Left ventricle myocardium inferior (tissue), 1 donor: ENCODE measurements around the gene ANGPT4. TPM values are rescaled to one million over a fixed set of nuclear protein-coding genes. Genes with fewer than 3 reads are reported as not detected.

Source experiments
- DNase-seq: peaks from one replicate; pipeline ENCODE4 v3.0.0-alpha.2; 2020
- H3K27ac ChIP-seq: fragments of 200-600 bp; replicated peaks from 2 replicates; pipeline ENCODE4 v1.8.0; 2021
- H3K27me3 ChIP-seq: fragments of 200-600 bp; 2 replicates; pipeline ENCODE4 v1.8.0; 2021; ENCODE audit warnings: low read depth
- H3K36me3 ChIP-seq: fragments of 200-600 bp; 2 replicates; pipeline ENCODE4 v1.8.0; 2021
- H3K4me1 ChIP-seq: fragments of 200-600 bp; 2 replicates; pipeline ENCODE4 v1.8.0; 2021
- H3K4me3 ChIP-seq: fragments of 200-600 bp; 2 replicates; pipeline ENCODE4 v1.8.0; 2021; ENCODE audit warnings: mild to moderate bottlenecking, moderate library complexity
- H3K9me3 ChIP-seq: fragments of 200-600 bp; replicated peaks from 2 replicates; pipeline ENCODE4 v1.8.0; 2021
- intact Hi-C: fragments of 100-400 bp; cut with micrococcal nuclease; formaldehyde crosslinking; loops from one replicate; pipeline ENCODE4 v1.11.0; 2022
- total RNA-seq: library from RNA; stranded (reverse); fragmentation: NEBNext Ultra II Directional; extraction: Animal tissue kit (Norgen Biotek cat#: 25700); gene quantifications from one replicate; pipeline ENCODE4 v1.2.1, GENCODE V29; 2021
- TF ChIP-seq, protein P1 (sequence below): fragments of 200-600 bp; IDR thresholded peaks from 2 replicates; pipeline ENCODE4 v1.8.0; 2021; ENCODE audit warnings: antibody characterized with exemption, mild to moderate bottlenecking, borderline replicate concordance
- donor health status: DM: no; HTN: yes; CAD: no; lungs with severe emphysema.

ANGPT4 gene
- total RNA-seq, 1 donor from 2014 or later, result 0.05 TPM

DNA sequence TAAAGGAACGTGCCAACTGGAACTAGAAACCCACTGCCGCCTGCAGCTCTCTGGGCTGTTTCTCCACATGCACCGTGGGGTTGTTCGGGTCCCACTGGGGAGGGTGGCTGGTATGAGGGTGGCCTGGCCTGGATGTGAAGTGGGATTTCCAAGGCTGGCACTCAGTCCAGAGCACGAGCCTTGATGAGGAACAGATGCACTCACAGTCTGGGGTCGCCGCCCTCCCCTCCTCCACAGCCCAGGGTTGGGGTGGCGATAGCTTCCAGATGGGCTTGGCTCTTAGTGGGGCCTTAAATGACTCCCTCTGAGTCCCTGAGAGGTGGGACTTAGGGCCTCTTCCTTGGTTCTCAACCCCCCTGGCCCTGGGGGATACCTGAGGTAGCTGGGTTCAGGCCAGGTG lies 30.7 kb upstream of the ANGPT4 start:
- Histone ChIP-seq H3K27ac (no peak overlapping the region), H3K27me3 (peaks cover 93% of the 10 kb centered on the region)

DNA sequence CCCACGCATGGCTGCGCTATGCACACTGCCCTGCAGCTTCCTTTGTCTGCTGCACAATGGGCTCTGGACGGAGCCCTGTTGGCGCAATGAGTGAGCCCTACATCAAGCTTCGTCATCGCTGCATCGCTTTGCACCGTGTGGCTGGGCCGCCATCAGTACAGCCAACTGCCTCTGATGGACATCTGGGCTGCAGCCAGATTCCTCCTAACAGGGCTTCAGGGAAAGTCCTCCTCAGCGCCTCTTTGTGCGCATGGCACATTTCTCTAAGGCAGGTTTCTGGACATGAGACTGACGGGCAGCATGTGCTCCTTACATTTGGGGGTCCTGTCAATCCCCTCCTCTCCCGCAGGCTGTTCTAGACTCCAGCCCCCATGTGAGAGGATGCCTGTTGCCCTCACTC lies 29.7 kb upstream of the ANGPT4 start:
- intact Hi-C loops, result no loop called here
- Histone ChIP-seq H3K4me1 (no peaks in the 10 kb centered on the region), H3K27me3 (peaks cover 93% of the 10 kb centered on the region), H3K9me3 (no peaks in the 10 kb centered on the region), H3K36me3 (no peaks in the 10 kb centered on the region), H3K27ac (no peak overlapping the region), H3K4me3 (no peak overlapping the region)
- DNase-seq, result no peak
- TF ChIP-seq, protein P1, sequence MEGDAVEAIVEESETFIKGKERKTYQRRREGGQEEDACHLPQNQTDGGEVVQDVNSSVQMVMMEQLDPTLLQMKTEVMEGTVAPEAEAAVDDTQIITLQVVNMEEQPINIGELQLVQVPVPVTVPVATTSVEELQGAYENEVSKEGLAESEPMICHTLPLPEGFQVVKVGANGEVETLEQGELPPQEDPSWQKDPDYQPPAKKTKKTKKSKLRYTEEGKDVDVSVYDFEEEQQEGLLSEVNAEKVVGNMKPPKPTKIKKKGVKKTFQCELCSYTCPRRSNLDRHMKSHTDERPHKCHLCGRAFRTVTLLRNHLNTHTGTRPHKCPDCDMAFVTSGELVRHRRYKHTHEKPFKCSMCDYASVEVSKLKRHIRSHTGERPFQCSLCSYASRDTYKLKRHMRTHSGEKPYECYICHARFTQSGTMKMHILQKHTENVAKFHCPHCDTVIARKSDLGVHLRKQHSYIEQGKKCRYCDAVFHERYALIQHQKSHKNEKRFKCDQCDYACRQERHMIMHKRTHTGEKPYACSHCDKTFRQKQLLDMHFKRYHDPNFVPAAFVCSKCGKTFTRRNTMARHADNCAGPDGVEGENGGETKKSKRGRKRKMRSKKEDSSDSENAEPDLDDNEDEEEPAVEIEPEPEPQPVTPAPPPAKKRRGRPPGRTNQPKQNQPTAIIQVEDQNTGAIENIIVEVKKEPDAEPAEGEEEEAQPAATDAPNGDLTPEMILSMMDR, result no peak

More for the DNA sequence above, 30.7 kb upstream of the ANGPT4 start:
- TF ChIP-seq, protein P1, result no peak
- no peak for DNase-seq
- H3K9me3 ChIP-seq, result no peaks in the 10 kb centered on the region
- no peak overlapping the region for H3K4me3 ChIP-seq
- no peaks in the 10 kb centered on the region for H3K4me1 ChIP-seq
- intact Hi-C loops, result no loop called here
- no peaks in the 10 kb centered on the region for H3K36me3 ChIP-seq

DNA sequence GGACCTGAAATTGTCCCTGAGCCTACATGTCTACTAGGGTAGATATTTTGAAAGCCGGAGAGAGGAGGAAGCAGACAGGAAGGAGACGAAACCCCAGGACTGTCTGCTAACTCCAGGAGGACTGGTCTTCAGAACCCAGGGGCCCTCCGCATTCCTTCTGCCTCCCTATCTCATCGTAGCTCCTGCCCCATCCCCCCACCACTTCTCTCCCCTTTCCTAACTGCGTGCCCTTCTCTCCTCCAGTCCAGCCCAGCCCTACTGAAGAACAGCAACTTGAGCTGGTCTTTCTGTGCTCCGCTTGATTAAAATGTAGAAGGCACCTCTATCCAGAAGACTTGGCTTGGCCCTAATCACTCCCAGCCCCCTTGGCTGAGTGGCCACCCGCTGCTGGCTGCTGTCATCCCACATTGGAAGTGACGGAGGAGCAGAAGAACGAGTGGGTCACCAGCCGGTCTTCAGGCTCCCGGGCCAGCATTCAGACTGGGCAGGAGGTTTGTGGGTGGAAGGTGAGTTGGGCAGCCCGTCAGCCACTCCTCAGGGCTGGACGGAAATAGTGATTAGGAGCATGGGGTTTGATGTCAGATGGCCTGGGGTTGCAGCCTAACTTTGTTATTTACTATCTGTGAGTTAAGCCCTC lies 28.8 kb upstream of the ANGPT4 start:
- no peaks in the 10 kb centered on the region for H3K4me1 ChIP-seq
- intact Hi-C loops, result no loop called here
- TF ChIP-seq, protein P1, result no peak
- no peak for DNase-seq
- no peak overlapping the region for H3K4me3 ChIP-seq
- no peak overlapping the region for H3K27ac ChIP-seq
- H3K36me3 ChIP-seq, result no peaks in the 10 kb centered on the region
- H3K27me3 ChIP-seq, result peaks cover 94% of the 10 kb centered on the region
- no peaks in the 10 kb centered on the region for H3K9me3 ChIP-seq

DNA sequence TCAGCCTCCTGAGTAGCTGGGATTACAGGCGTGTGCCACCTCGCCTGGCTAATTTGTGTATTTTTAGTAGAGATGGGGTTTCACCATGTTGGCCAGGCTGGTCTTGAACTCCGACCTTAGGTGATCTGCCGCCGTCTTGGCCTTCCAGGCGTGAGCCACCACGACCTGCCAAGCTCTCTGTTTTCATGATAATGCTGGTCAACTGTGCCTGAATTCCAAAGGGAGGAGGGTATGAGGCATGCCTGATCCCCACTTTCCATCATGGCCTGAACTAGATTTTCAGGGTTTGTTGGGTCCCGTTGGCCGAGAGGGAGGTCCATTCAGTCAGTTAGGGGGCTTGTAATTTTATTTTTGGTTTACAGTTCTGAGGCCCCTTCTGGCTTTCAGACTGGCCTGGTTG lies 28.0 kb upstream of the ANGPT4 start:
- H3K4me3 ChIP-seq, result no peak overlapping the region
- intact Hi-C loops, result no loop called here
- TF ChIP-seq, protein P1, result no peak
- H3K36me3 ChIP-seq, result no peaks in the 10 kb centered on the region
- H3K27ac ChIP-seq, result no peak overlapping the region
- peaks cover 91% of the 10 kb centered on the region for H3K27me3 ChIP-seq
- DNase-seq, result no peak
- H3K9me3 ChIP-seq, result no peaks in the 10 kb centered on the region
- no peaks in the 10 kb centered on the region for H3K4me1 ChIP-seq

DNA sequence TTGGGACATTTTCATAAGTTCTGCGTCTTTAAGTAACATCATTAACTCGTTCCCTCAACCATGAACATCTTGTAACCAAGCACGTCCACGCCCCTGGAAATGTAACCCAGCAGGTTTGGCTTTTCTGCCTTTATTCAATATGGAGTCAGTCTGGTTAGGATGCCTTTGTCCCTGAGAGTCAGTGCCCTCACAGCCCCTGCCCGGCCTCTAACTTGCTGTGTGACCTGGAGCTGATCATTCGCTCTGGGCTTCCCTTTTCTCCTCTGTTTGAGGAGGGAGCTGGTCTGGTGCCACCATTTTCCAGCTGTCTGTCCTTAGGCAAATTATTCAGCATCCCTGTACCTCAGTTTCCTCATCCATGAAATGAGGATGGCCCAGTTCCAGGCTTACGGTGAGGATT lies 26.5 kb upstream of the ANGPT4 start:
- TF ChIP-seq, protein P1, result no peak
- H3K27me3 ChIP-seq, result peaks cover 88% of the 10 kb centered on the region
- no peaks in the 10 kb centered on the region for H3K4me1 ChIP-seq
- no peaks in the 10 kb centered on the region for H3K36me3 ChIP-seq
- no peak for DNase-seq
- no peaks in the 10 kb centered on the region for H3K9me3 ChIP-seq
- intact Hi-C loops, result no loop called here
- no peak overlapping the region for H3K27ac ChIP-seq
- no peak overlapping the region for H3K4me3 ChIP-seq
